Measurements from ENCODE around the gene LUC7L. TPM values are rescaled to one million over a fixed set of nuclear protein-coding genes. Genes with fewer than 3 reads are reported as not detected.
"Not testable (repeated sequence)": the region's sequence is repeated elsewhere in the genome, so short reads cannot be mapped to it uniquely, and the experiment has no call there.

Gene LUC7L
- polyA plus RNA-seq, 1 donor (not counting 4 experiments of a cell fraction or from before 2014, with no cell fraction given) = 31.0 TPM

GRCh38 chr16:204046-204445 lies 25.2 kb downstream of the LUC7L start:
- H3K27ac ChIP-seq (ENCODE audit: control insufficient read depth, insufficient read depth, low read length); dilution Hi-C loops (cut with MboI; ENCODE audit: extremely low pct_ligation_motif_present, low sequenced_read_pairs); H4K20me1 ChIP-seq (ENCODE audit: control insufficient read depth, extremely low read depth, insufficient read depth, low read length); H3K27me3 ChIP-seq (ENCODE audit: control insufficient read depth, extremely low read depth, insufficient read depth, low read length); FAIRE-seq; H3K4me2 ChIP-seq (ENCODE audit: control insufficient read depth, extremely low read depth, insufficient read depth, low read depth, low read length); H3K9ac ChIP-seq (ENCODE audit: control insufficient read depth, extremely low read depth, insufficient read depth, low read length); DNase-seq (ENCODE audit: low read depth, low spot score); H2AFZ ChIP-seq (ENCODE audit: control insufficient read depth, low read length); H3K4me1 ChIP-seq (ENCODE audit: control insufficient read depth, extremely low read depth, insufficient read depth, low read length); H3K9me3 ChIP-seq (ENCODE audit: control insufficient read depth, low read depth, low read length); H3K79me2 ChIP-seq (ENCODE audit: control insufficient read depth, insufficient read depth, low read length); H3K4me3 ChIP-seq (ENCODE audit: control insufficient read depth in 2 of 3, extremely low read depth in 1 of 3, insufficient read depth in 2 of 3, low read depth in 1 of 3, low read length in 3 of 3); H3K9me1 ChIP-seq (ENCODE audit: control insufficient read depth, extremely low read depth, insufficient read depth, low read length): not testable (repeated sequence)
- peaks cover 21 to 24% of the 10 kb centered on the region in 2 experiments for H3K36me3 ChIP-seq (ENCODE audit: control insufficient read depth in 2 of 2, extremely low read depth in 1 of 2, insufficient read depth in 2 of 2, low read length in 2 of 2)

DNA sequence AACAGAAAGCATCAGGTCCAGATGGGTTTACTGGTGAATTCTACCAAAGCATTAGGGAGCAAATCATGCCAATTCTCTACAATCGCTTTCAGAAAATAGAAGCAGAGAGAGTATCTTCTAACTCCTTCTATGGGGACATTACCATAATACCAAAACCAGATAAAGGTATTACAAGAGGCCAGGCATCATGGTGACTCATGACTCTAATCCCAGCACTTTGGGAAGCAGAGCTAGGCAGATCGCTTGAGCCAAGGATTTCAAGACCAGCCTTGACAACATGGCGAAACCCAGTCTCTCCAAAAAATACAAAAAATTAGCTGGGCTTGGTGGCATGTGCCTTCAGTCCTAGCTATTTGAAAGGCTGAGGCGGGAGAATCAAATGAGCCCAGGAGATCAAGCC lies 26.0 kb downstream of the LUC7L start:
- dilution Hi-C loops (cut with MboI; ENCODE audit: extremely low pct_ligation_motif_present, low sequenced_read_pairs) = no loop called here
- TF ChIP-seq EZH2 (IDR thresholded peaks at IDR 0.05; ENCODE audit: low read length) (no peak), CTCF (optimal IDR thresholded peaks at IDR 0.05 in 1 of 3, IDR thresholded peaks at IDR 0.05 in 1 of 3, conservative IDR thresholded peaks at IDR 0.05 in 1 of 3; ENCODE audit: extremely low read depth in 1 of 3, insufficient read depth in 2 of 3, low read length in 3 of 3) (no peak)
- H2AFZ ChIP-seq (ENCODE audit: control insufficient read depth, low read length) = no peak overlapping the region

GRCh38 chr16:200388-200787 lies 28.9 kb downstream of the LUC7L start:
- Histone ChIP-seq H3K79me2 (ENCODE audit: control insufficient read depth, insufficient read depth, low read length) (peaks cover 8% of the 10 kb centered on the region), H3K4me1 (ENCODE audit: control insufficient read depth, extremely low read depth, insufficient read depth, low read length) (no peaks in the 10 kb centered on the region), H3K27me3 (ENCODE audit: control insufficient read depth, extremely low read depth, insufficient read depth, low read length) (no peaks in the 10 kb centered on the region), H3K9ac (ENCODE audit: control insufficient read depth, extremely low read depth, insufficient read depth, low read length) (no peak overlapping the region), H3K4me2 (ENCODE audit: control insufficient read depth, extremely low read depth, insufficient read depth, low read depth, low read length) (no peak overlapping the region), H4K20me1 (ENCODE audit: control insufficient read depth, extremely low read depth, insufficient read depth, low read length) (no peaks in the 10 kb centered on the region), H3K9me1 (ENCODE audit: control insufficient read depth, extremely low read depth, insufficient read depth, low read length) (no peaks in the 10 kb centered on the region), H3K9me3 (ENCODE audit: control insufficient read depth, low read depth, low read length) (no peaks in the 10 kb centered on the region), H3K27ac (ENCODE audit: control insufficient read depth, insufficient read depth, low read length) (no peak overlapping the region), H3K36me3 (ENCODE audit: control insufficient read depth in 2 of 2, extremely low read depth in 1 of 2, insufficient read depth in 2 of 2, low read length in 2 of 2) (peaks cover 21 to 25% of the 10 kb centered on the region in 2 experiments), H2AFZ (ENCODE audit: control insufficient read depth, low read length) (no peak overlapping the region), H3K4me3 (ENCODE audit: control insufficient read depth in 2 of 3, extremely low read depth in 1 of 3, insufficient read depth in 2 of 3, low read depth in 1 of 3, low read length in 3 of 3) (no peak overlapping the region)
- no peak for DNase-seq (ENCODE audit: low read depth, low spot score)
- TF ChIP-seq EZH2 (IDR thresholded peaks at IDR 0.05; ENCODE audit: low read length) (no peak), CTCF (optimal IDR thresholded peaks at IDR 0.05 in 1 of 3, IDR thresholded peaks at IDR 0.05 in 1 of 3, conservative IDR thresholded peaks at IDR 0.05 in 1 of 3; ENCODE audit: extremely low read depth in 1 of 3, insufficient read depth in 2 of 3, low read length in 3 of 3) (no peak)
- dilution Hi-C loops (cut with MboI; ENCODE audit: extremely low pct_ligation_motif_present, low sequenced_read_pairs) = no loop called here
- no peak for FAIRE-seq

More for the DNA sequence above, 26.0 kb downstream of the LUC7L start:
- Histone ChIP-seq H3K4me3 (ENCODE audit: control insufficient read depth in 2 of 3, extremely low read depth in 1 of 3, insufficient read depth in 2 of 3, low read depth in 1 of 3, low read length in 3 of 3) (no peak overlapping the region), H3K4me2 (ENCODE audit: control insufficient read depth, extremely low read depth, insufficient read depth, low read depth, low read length) (no peak overlapping the region), H4K20me1 (ENCODE audit: control insufficient read depth, extremely low read depth, insufficient read depth, low read length) (no peaks in the 10 kb centered on the region), H3K9me3 (ENCODE audit: control insufficient read depth, low read depth, low read length) (no peaks in the 10 kb centered on the region), H3K4me1 (ENCODE audit: control insufficient read depth, extremely low read depth, insufficient read depth, low read length) (no peaks in the 10 kb centered on the region), H3K9ac (ENCODE audit: control insufficient read depth, extremely low read depth, insufficient read depth, low read length) (no peak overlapping the region), H3K36me3 (ENCODE audit: control insufficient read depth in 2 of 2, extremely low read depth in 1 of 2, insufficient read depth in 2 of 2, low read length in 2 of 2) (peaks cover 24 to 32% of the 10 kb centered on the region in 2 experiments), H3K9me1 (ENCODE audit: control insufficient read depth, extremely low read depth, insufficient read depth, low read length) (no peaks in the 10 kb centered on the region), H3K27me3 (ENCODE audit: control insufficient read depth, extremely low read depth, insufficient read depth, low read length) (no peaks in the 10 kb centered on the region), H3K27ac (ENCODE audit: control insufficient read depth, insufficient read depth, low read length) (no peak overlapping the region), H3K79me2 (ENCODE audit: control insufficient read depth, insufficient read depth, low read length) (peaks cover 8% of the 10 kb centered on the region)
- FAIRE-seq = no peak
- no peak for DNase-seq (ENCODE audit: low read depth, low spot score)

Data from keratinocyte (primary cell).